ENCODE results near the gene CACNB4.

GRCh38 chr2:151984424-151985083, 114.3 kb downstream of the CACNB4 start:
- TF ChIP-seq CTCF (IDR thresholded peaks at IDR 0.05; ENCODE audit: insufficient read depth, low read length), result no peak
- no peak for TF ChIP-seq REST (IDR thresholded peaks at IDR 0.05; ENCODE audit: insufficient replicate concordance, low read depth)
